Measurements from ENCODE around the gene VSIR. TPM values are rescaled to one million over a fixed set of nuclear protein-coding genes. Genes with fewer than 3 reads are reported as not detected.
A peak's percentile ranks its signal among the peaks of the same experiment; 100 is the strongest.

The VSIR gene
- total and polyA plus RNA-seq, 9 donors, result 23.5 to 45.0 (median 33.9) TPM

- Histone ChIP-seq H3K4me1 (ENCODE audit: control insufficient read depth, insufficient read depth, low read length) (peaks cover 81% of the 10 kb centered on the region), H3K27me3 (ENCODE audit: control insufficient read depth, insufficient read depth, low read length) (no peaks in the 10 kb centered on the region), H3K36me3 (ENCODE audit: control insufficient read depth, insufficient read depth, low read length) (peaks cover 18% of the 10 kb centered on the region), H3K27ac (ENCODE audit: low read length) (peak overlapping the region; percentile 85), H3K9me3 (replicated peaks; ENCODE audit: control insufficient read depth, low read depth, low read length) (no peaks in the 10 kb centered on the region), H3K4me3 (ENCODE audit: low read length) (no peak overlapping the region)
- 17% methylated on average over 8 of the region's 15 CpGs for WGBS (ENCODE audit: insufficient coverage)
- DNase-seq, result peak; percentile 89
These were observed 24.6 kb downstream of the VSIR start for GRCh38 chr10:71748671-71749191.

- Histone ChIP-seq H3K27ac (ENCODE audit: low read length) (peak overlapping the region; percentile 85), H3K27me3 (ENCODE audit: control insufficient read depth, insufficient read depth, low read length) (no peaks in the 10 kb centered on the region), H3K36me3 (ENCODE audit: control insufficient read depth, insufficient read depth, low read length) (peaks cover 19% of the 10 kb centered on the region), H3K9me3 (replicated peaks; ENCODE audit: control insufficient read depth, low read depth, low read length) (peaks cover 2% of the 10 kb centered on the region), H3K4me1 (ENCODE audit: control insufficient read depth, insufficient read depth, low read length) (peaks cover 73% of the 10 kb centered on the region), H3K4me3 (ENCODE audit: low read length) (no peak overlapping the region)
- peak; percentile 58 for DNase-seq
- WGBS (ENCODE audit: insufficient coverage), result 59% methylated on average over 5 of the region's 14 CpGs
These were observed 25.5 kb downstream of the VSIR start for GRCh38 chr10:71747551-71748523.

GRCh38 chr10:71747039-71747531 lies 26.2 kb downstream of the VSIR start:
- 55% methylated on average over 2 of the region's 2 CpGs for WGBS (ENCODE audit: insufficient coverage)
- no peak for DNase-seq
- Histone ChIP-seq H3K27ac (ENCODE audit: low read length) (peak overlapping the region; percentile 85), H3K4me3 (ENCODE audit: low read length) (no peak overlapping the region), H3K36me3 (ENCODE audit: control insufficient read depth, insufficient read depth, low read length) (peaks cover 16% of the 10 kb centered on the region), H3K4me1 (ENCODE audit: control insufficient read depth, insufficient read depth, low read length) (peaks cover 65% of the 10 kb centered on the region), H3K9me3 (replicated peaks; ENCODE audit: control insufficient read depth, low read depth, low read length) (peaks cover 6% of the 10 kb centered on the region), H3K27me3 (ENCODE audit: control insufficient read depth, insufficient read depth, low read length) (no peaks in the 10 kb centered on the region)

GRCh38 chr10:71746344-71747037 lies 26.8 kb downstream of the VSIR start:
- Histone ChIP-seq H3K36me3 (ENCODE audit: control insufficient read depth, insufficient read depth, low read length) (peaks cover 18% of the 10 kb centered on the region), H3K27me3 (ENCODE audit: control insufficient read depth, insufficient read depth, low read length) (no peaks in the 10 kb centered on the region), H3K27ac (ENCODE audit: low read length) (peak overlapping the region; percentile 75), H3K4me3 (ENCODE audit: low read length) (no peak overlapping the region), H3K4me1 (ENCODE audit: control insufficient read depth, insufficient read depth, low read length) (peaks cover 62% of the 10 kb centered on the region), H3K9me3 (replicated peaks; ENCODE audit: control insufficient read depth, low read depth, low read length) (peaks cover 6% of the 10 kb centered on the region)
- peak; percentile 64 for DNase-seq
- WGBS (ENCODE audit: insufficient coverage), result 30% methylated on average over 11 of the region's 13 CpGs

- peaks cover 6% of the 10 kb centered on the region for H3K9me3 ChIP-seq (replicated peaks; ENCODE audit: control insufficient read depth, low read depth, low read length)
- no peak overlapping the region for H3K4me3 ChIP-seq (ENCODE audit: low read length)
- H3K27ac ChIP-seq (ENCODE audit: low read length), result peak overlapping the region; percentile 75
- H3K27me3 ChIP-seq (ENCODE audit: control insufficient read depth, insufficient read depth, low read length), result no peaks in the 10 kb centered on the region
- peaks cover 58% of the 10 kb centered on the region for H3K4me1 ChIP-seq (ENCODE audit: control insufficient read depth, insufficient read depth, low read length)
- peaks cover 15% of the 10 kb centered on the region for H3K36me3 ChIP-seq (ENCODE audit: control insufficient read depth, insufficient read depth, low read length)
- no CpG with 5 or more reads among the region's 2 CpGs for WGBS (ENCODE audit: insufficient coverage)
- DNase-seq, result peak; percentile 41
These were observed 27.6 kb downstream of the VSIR start for GRCh38 chr10:71745664-71746250.

GRCh38 chr10:71744897-71745663 lies 28.2 kb downstream of the VSIR start:
- H3K27me3 ChIP-seq (ENCODE audit: control insufficient read depth, insufficient read depth, low read length), result no peaks in the 10 kb centered on the region
- peak overlapping the region; percentile 75 for H3K27ac ChIP-seq (ENCODE audit: low read length)
- H3K9me3 ChIP-seq (replicated peaks; ENCODE audit: control insufficient read depth, low read depth, low read length), result peaks cover 6% of the 10 kb centered on the region
- H3K4me3 ChIP-seq (ENCODE audit: low read length), result no peak overlapping the region
- 90% methylated on average over 3 of the region's 8 CpGs for WGBS (ENCODE audit: insufficient coverage)
- peaks cover 10% of the 10 kb centered on the region for H3K36me3 ChIP-seq (ENCODE audit: control insufficient read depth, insufficient read depth, low read length)
- H3K4me1 ChIP-seq (ENCODE audit: control insufficient read depth, insufficient read depth, low read length), result peaks cover 51% of the 10 kb centered on the region
- no peak for DNase-seq

- Histone ChIP-seq H3K27me3 (ENCODE audit: control insufficient read depth, insufficient read depth, low read length) (no peaks in the 10 kb centered on the region), H3K36me3 (ENCODE audit: control insufficient read depth, insufficient read depth, low read length) (peaks cover 8% of the 10 kb centered on the region), H3K4me1 (ENCODE audit: control insufficient read depth, insufficient read depth, low read length) (peaks cover 40% of the 10 kb centered on the region), H3K4me3 (ENCODE audit: low read length) (no peak overlapping the region), H3K9me3 (replicated peaks; ENCODE audit: control insufficient read depth, low read depth, low read length) (peaks cover 6% of the 10 kb centered on the region), H3K27ac (ENCODE audit: low read length) (no peak overlapping the region)
- no peak for DNase-seq
- no CpG with 5 or more reads among the region's 1 CpG for WGBS (ENCODE audit: insufficient coverage)
These were observed 29.5 kb downstream of the VSIR start for GRCh38 chr10:71743866-71744265.

- DNase-seq, result no peak
- H3K4me1 ChIP-seq (ENCODE audit: control insufficient read depth, insufficient read depth, low read length), result peaks cover 36% of the 10 kb centered on the region
- peaks cover 8% of the 10 kb centered on the region for H3K36me3 ChIP-seq (ENCODE audit: control insufficient read depth, insufficient read depth, low read length)
- WGBS (ENCODE audit: insufficient coverage), result 90% methylated on average over 2 of the region's 4 CpGs
- H3K27me3 ChIP-seq (ENCODE audit: control insufficient read depth, insufficient read depth, low read length), result no peaks in the 10 kb centered on the region
- no peak overlapping the region for H3K4me3 ChIP-seq (ENCODE audit: low read length)
- no peak overlapping the region for H3K27ac ChIP-seq (ENCODE audit: low read length)
- peaks cover 6% of the 10 kb centered on the region for H3K9me3 ChIP-seq (replicated peaks; ENCODE audit: control insufficient read depth, low read depth, low read length)
These were observed 30.1 kb downstream of the VSIR start for GRCh38 chr10:71743089-71743838.

Measured in muscle of leg (tissue), 11 donors.